ENCODE data around the gene GLS. TPM values are rescaled to one million over a fixed set of nuclear protein-coding genes. Genes with fewer than 3 reads are reported as not detected.
"Not testable (repeated sequence)": the region's sequence is repeated elsewhere in the genome, so short reads cannot be mapped to it uniquely, and the experiment has no call there.

Gene GLS
- polyA plus RNA-seq (2012; ENCODE audit: insufficient read depth, insufficient read length), result 29.5 TPM

GRCh38 chr2:190880378-190881083 lies at the start of gene GLS:
Gene GLS (plus strand): TSS chr2:190880821. CDS start chr2:190881085, 264 bp downstream.
- H3K4me3 ChIP-seq (ENCODE audit: low read length), result peak within 1 kb of the TSS; percentile 77
- peak; percentile 96 for DNase-seq (ENCODE audit: low read depth, low spot score)

DNA sequence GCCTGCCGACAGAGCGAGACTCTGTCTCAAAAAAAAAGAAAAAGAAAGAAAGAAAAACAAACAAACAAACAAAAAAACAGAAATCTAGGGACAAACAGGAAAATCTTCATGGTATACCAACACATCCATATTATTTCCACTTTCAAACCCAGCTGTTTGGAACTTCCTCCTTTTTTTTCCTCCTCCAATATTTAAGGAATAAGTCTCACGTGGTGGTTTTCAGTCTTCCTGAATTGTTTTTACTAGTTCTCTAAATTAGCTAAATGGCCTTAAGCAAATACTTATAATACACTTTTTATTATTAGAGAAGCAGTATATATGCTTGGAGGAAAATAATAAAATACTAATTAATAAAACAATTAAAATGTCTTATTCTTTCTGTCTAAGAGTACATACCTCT lies 48.7 kb upstream of the GLS start:
- DNase-seq (ENCODE audit: low read depth, low spot score), result no peak

GRCh38 chr2:190834890-190835208 lies 45.8 kb upstream of the GLS start:
- no peak overlapping the region for H3K4me3 ChIP-seq (ENCODE audit: low read length)
- no peak for DNase-seq (ENCODE audit: low read depth, low spot score)

More for the DNA sequence above, 48.7 kb upstream of the GLS start:
- H3K4me3 ChIP-seq (ENCODE audit: low read length), result no peak overlapping the region

DNA sequence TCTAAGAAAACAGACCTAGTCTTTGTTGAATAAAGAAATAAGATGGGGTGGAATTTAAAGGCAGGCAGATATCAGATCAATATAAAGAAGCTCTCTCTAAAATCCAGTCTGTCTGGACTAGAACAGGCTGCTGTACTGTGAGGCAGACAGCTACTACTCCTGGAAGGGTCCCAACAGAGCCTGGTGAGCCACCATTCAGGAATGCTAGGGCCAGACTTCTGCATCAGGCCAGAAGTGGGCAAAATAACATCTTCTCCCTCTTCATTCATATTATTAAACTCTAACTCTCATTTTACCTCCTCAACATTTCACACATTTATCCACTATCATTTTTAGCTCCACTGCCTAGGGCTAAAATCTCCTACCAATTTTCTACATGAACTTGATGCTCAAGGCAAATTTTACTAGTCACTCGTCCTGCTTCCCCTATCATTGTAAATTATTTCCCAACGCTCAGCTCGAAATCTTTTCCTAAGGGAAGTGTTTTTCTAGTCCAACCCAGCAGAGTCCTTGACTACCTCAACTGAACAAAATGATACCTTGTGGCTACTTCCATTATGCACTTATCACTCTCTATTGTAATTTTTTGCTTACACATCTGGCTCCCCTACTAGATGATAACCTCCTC lies 45.2 kb upstream of the GLS start:
- H3K4me3 ChIP-seq (ENCODE audit: low read length), result no peak overlapping the region
- DNase-seq (ENCODE audit: low read depth, low spot score), result no peak

- no peak overlapping the region for H3K4me3 ChIP-seq (ENCODE audit: low read length)
- no peak for DNase-seq (ENCODE audit: low read depth, low spot score)
These were observed 43.9 kb upstream of the GLS start for GRCh38 chr2:190836767-190837166.

- no peak for DNase-seq (ENCODE audit: low read depth, low spot score)
- H3K4me3 ChIP-seq (ENCODE audit: low read length), result no peak overlapping the region
These were observed 43.2 kb upstream of the GLS start for GRCh38 chr2:190837420-190837819.

DNA sequence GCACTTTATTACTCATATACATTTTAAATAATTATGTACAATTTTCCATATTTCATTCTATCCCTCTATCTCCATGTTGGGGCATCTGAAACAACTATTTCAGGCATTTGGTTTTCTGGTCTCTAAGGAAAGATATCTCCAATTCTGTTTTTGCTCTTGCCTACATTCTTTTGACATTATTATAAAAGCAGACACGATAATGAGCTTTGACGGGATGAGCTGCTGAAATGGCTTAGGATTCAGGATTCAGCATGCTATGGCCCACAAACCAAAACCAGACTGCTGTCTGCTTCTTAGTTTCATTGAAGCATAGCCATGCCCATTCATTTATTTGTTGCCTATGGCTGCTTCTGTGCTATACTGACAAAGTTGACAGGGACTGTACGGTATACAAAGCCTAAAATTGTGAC lies 42.7 kb upstream of the GLS start:
- H3K4me3 ChIP-seq (ENCODE audit: low read length), result no peak overlapping the region
- no peak for DNase-seq (ENCODE audit: low read depth, low spot score)

DNA sequence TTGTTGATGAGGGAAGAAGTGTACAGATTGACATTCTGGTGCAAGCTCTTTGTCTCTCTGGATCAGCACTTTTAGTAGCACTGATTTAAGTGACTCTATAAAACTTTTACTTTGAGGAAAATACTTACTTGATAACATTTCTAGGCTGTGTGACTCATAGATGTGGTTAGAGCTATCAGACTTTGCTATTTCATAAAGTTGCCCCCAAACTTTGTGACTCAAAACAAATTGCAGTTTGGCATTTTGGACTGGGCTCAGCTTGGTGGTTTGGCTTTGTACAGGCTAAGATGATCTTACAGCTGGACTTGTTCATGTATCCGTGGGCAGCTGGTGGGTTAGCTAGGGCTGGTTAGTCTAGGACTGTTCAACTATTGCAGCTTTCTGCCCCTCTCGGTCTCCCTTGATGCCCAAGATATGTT lies 42.1 kb upstream of the GLS start:
- no peak for DNase-seq (ENCODE audit: low read depth, low spot score)
- no peak overlapping the region for H3K4me3 ChIP-seq (ENCODE audit: low read length)

- H3K4me3 ChIP-seq (ENCODE audit: low read length), result no peak overlapping the region
- DNase-seq (ENCODE audit: low read depth, low spot score), result no peak
These were observed 40.0 kb upstream of the GLS start for GRCh38 chr2:190840569-190841172.

- no peak for DNase-seq (ENCODE audit: low read depth, low spot score)
- no peak overlapping the region for H3K4me3 ChIP-seq (ENCODE audit: low read length)
These were observed 38.7 kb upstream of the GLS start for GRCh38 chr2:190841707-190842505.

DNA sequence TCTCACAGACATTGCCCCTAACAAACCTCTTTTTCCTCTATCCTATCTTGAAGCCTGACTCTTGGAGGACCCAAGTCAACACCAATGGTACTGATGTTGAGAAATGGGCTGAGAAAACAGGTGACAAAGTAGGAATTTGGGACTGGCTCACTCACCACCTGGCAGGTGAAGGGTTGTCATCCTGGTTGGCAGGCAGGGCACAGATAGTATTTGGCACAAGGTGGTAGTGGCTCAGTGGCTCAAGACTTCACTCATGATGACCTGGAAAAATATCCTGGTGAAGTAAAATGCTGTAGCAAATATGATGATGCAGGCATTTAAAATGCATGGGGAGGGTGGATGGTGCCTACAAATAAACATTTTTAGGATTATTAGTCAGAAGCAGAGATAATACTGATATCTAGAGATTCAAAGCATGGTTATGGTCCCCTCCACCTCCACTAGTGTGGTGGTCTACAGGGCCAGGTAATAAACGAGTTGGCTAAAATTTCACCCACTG lies 38.0 kb upstream of the GLS start:
- H3K4me3 ChIP-seq (ENCODE audit: low read length), result no peak overlapping the region
- no peak for DNase-seq (ENCODE audit: low read depth, low spot score)

DNA sequence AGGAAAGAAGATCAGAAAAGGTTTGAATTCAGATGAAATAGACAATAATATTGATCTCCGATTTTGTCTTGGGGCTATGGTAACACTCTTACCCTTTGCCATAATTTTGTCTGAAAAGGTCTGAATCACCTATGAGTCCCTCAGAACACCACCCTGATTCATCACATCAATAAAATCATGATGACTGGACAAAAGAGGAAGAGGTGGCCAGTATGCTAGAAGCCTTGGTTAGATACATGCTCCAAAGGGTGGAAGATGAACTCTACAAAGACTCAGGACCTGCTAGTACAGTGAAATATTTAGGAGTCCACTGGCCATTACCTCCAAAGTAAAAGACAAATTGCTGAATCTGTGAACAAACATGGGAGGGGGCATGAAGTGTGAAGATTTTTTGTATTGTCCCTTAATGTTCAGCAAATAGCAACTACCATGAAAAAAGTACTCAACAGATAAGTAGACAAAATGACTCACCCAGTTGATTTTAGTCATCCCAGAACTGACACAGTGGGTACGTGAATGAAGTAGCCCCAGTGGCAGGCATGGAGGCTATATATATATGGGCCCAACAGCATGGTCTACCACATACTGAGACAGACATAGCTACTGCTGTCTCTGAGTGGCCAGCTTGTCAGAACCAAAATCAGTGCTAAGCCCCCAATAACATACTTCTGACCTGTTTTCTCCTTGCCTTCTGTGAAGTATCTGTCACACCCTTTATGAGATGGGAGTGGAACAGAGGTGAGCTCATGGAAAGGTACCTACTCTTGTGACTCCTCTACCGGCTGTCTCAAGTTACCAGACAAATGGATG lies 36.5 kb upstream of the GLS start:
- no peak for DNase-seq (ENCODE audit: low read depth, low spot score)
- no peak overlapping the region for H3K4me3 ChIP-seq (ENCODE audit: low read length)

- no peak overlapping the region for H3K4me3 ChIP-seq (ENCODE audit: low read length)
- DNase-seq (ENCODE audit: low read depth, low spot score), result no peak
These were observed 35.8 kb upstream of the GLS start for GRCh38 chr2:190844700-190845401.

DNA sequence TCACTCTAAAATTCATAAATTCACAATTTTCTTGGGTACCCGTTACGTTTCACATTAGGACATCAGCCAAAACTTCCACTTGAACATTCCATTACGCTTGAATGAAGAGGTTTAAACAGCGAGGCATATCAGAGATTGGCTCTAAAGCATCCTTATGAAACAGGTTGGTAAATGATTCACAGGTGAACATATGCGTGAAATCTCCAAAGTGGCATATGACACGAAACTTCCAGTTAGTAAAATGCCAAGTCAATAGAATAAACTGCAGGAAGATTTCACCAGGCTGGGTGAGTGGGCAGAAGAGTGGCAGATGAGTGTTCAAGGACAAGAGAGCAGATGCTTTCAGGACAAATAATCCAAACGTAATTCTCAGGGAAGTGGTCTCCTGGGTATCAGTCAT lies 33.9 kb upstream of the GLS start:
- DNase-seq (ENCODE audit: low read depth, low spot score), result no peak
- no peak overlapping the region for H3K4me3 ChIP-seq (ENCODE audit: low read length)

- H3K4me3 ChIP-seq (ENCODE audit: low read length), result no peak overlapping the region
- no peak for DNase-seq (ENCODE audit: low read depth, low spot score)
These were observed 33.0 kb upstream of the GLS start for GRCh38 chr2:190847504-190848081.

DNA sequence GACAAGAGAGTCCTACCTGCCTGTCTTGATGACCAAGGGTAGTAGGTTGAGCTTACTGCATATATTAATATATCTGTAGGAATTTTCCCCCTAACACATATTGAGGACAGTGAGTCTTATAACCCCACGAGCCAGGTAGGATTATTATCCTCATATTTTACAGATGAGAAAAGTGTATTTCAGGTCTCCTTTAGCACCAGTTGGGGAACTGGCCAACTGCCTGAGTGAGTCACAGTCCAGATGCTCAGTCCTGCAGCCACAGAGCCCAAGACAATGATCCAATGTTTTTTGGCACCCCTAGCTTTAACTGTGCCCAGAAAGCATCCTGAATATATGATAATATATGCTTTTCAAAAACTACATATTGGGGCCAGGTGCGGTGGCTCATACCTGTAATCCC lies 30.8 kb upstream of the GLS start:
- no peak for DNase-seq (ENCODE audit: low read depth, low spot score)

GRCh38 chr2:190853022-190853421 lies 27.6 kb upstream of the GLS start:
- DNase-seq (ENCODE audit: low read depth, low spot score); H3K4me3 ChIP-seq (ENCODE audit: low read length): not testable (repeated sequence)

More for the DNA sequence above, 30.8 kb upstream of the GLS start:
- H3K4me3 ChIP-seq (ENCODE audit: low read length), result no peak overlapping the region

All from Jurkat, Clone E6-1 (cell line).